B cell (primary cell): Measurements from ENCODE around the gene TNFSF12. TPM values are rescaled to one million over a fixed set of nuclear protein-coding genes. Genes with fewer than 3 reads are reported as not detected.

Source experiments
- ATAC-seq: fragments of 200-7000 bp; cut with Tn5 transposase; one replicate; pipeline ENCODE4 v1.10.0; 2021; ENCODE audit warnings: low read depth, mild to moderate bottlenecking, moderate number of reproducible peaks, moderate library complexity
- CTCF ChIA-PET: fragments of 350-600 bp; sonication (Branson Sonifier 250); formaldehyde crosslinking; loops from one replicate; lab custom pipeline; 2021; ENCODE audit warnings: antibody characterized with exemption, inconsistent platforms; lab: Charles Lee
- POLR2A ChIA-PET: fragments of 350-600 bp; sonication (Branson Sonifier 250); formaldehyde crosslinking; loops from one replicate; lab custom pipeline; 2021; ENCODE audit warnings: antibody characterized with exemption; lab: Charles Lee
- DNase-seq: peaks from one replicate; pipeline ENCODE4 v3.0.0; 2013
- H2AFZ ChIP-seq: 2 replicates; pipeline ENCODE4 v1.6.1; 2012; ENCODE audit warnings: mild to moderate bottlenecking, low read depth, low read length; ENCODE audit not compliant: insufficient read depth, poor library complexity, severe bottlenecking
- H3K27ac ChIP-seq, 2 donors: 1 replicate in 1 of 2; 2 replicates in 1 of 2; pipeline ENCODE4 v1.5.1; 2012 to 2013; ENCODE audit warnings: low read length in 2 of 2, mild to moderate bottlenecking in 2 of 2, moderate library complexity in 1 of 2
- H3K27me3 ChIP-seq, 4 experiments: fragments of 200-600 bp in 1 of 4; sonication (generic) in 1 of 4; replicated peaks in 1 of 4; 1 replicate in 2 of 4; 2 replicates in 2 of 4; pipeline versions ENCODE4 v1.6.1 to v1.7.0; 2013 to 2016; ENCODE audit warnings: low read length in 3 of 4, mild to moderate bottlenecking in 2 of 4, mixed read lengths in 1 of 4, moderate library complexity in 1 of 4; ENCODE audit not compliant: insufficient read depth in 4 of 4, control insufficient read depth in 3 of 4; ENCODE audit errors: control extremely low read depth in 1 of 4
- H3K36me3 ChIP-seq, 2 experiments: replicated peaks in 1 of 2; 1 replicate in 1 of 2; 2 replicates in 1 of 2; pipeline versions ENCODE4 v1.6.1 to v1.7.1; 2013; ENCODE audit warnings: low read length in 1 of 2; ENCODE audit not compliant: insufficient read depth in 2 of 2, control insufficient read depth in 1 of 2; ENCODE audit errors: control extremely low read depth in 1 of 2, extremely low read depth in 1 of 2
- H3K4me1 ChIP-seq, 2 donors: fragments of 200-600 bp in 1 of 2; sonication (generic) in 1 of 2; 1 replicate in 1 of 2; 2 replicates in 1 of 2; pipeline versions ENCODE4 v1.5.1 to v1.6.1; 2013 to 2017; ENCODE audit warnings: low read length in 2 of 2; ENCODE audit not compliant: control insufficient read depth in 2 of 2, insufficient read depth in 2 of 2
- H3K4me2 ChIP-seq: replicated peaks from 2 replicates; pipeline ENCODE3; 2012; ENCODE audit warnings: mild to moderate bottlenecking, low read depth, low read length; ENCODE audit not compliant: poor library complexity, severe bottlenecking
- H3K4me3 ChIP-seq, 5 experiments: fragments of 200-600 bp in 1 of 5; sonication (generic) in 1 of 5; 1 replicate in 3 of 5; 2 replicates in 2 of 5; pipeline versions ENCODE4 v1.5.1 to v1.7.0; 2011 to 2016; ENCODE audit warnings: low read length in 4 of 5, mild to moderate bottlenecking in 4 of 5, low read depth in 2 of 5, control low read depth in 1 of 5, moderate library complexity in 1 of 5; ENCODE audit not compliant: insufficient read depth in 1 of 5; ENCODE audit errors: control extremely low read depth in 1 of 5, extremely low read depth in 1 of 5
- H3K79me2 ChIP-seq: fragments of 200-600 bp; sonication (generic); one replicate; pipeline ENCODE4 v1.6.0; 2016; ENCODE audit warnings: low read length; ENCODE audit not compliant: control insufficient read depth, insufficient read depth
- H3K9ac ChIP-seq: fragments of 200-600 bp; sonication (generic); 2 replicates; pipeline ENCODE4 v1.6.1; 2017; ENCODE audit warnings: mild to moderate bottlenecking, low read length, moderate library complexity
- H3K9me3 ChIP-seq, 3 donors: one replicate each; pipeline versions ENCODE4 v1.6.1 to v1.7.1; 2013; ENCODE audit warnings: low read length in 2 of 3; ENCODE audit not compliant: control insufficient read depth in 2 of 3, insufficient read depth in 1 of 3; ENCODE audit errors: control extremely low read depth in 1 of 3
- H4K20me1 ChIP-seq: 2 replicates; pipeline ENCODE4 v1.6.0; 2012; ENCODE audit warnings: mild to moderate bottlenecking, low read length; ENCODE audit not compliant: insufficient read depth, control insufficient read depth, poor library complexity, severe bottlenecking
- H3K27ac Mint-ChIP-seq: one replicate; pipeline ENCODE4 v1.8.0; 2021; ENCODE audit warnings: mixed read lengths
- H3K27me3 Mint-ChIP-seq: one replicate; pipeline ENCODE4 v1.8.0; 2021; ENCODE audit warnings: mixed read lengths
- H3K4me1 Mint-ChIP-seq: one replicate; pipeline ENCODE4 v1.8.0; 2021; ENCODE audit warnings: mixed read lengths
- H3K4me3 Mint-ChIP-seq: one replicate; pipeline ENCODE4 v1.8.0; 2021; ENCODE audit warnings: mixed read lengths
- H3K9me3 Mint-ChIP-seq: one replicate; pipeline ENCODE4 v1.8.0; 2022; ENCODE audit warnings: mixed read lengths; ENCODE audit not compliant: insufficient read depth
- EZH2 ChIP-seq: IDR thresholded peaks from 2 replicates; pipeline ENCODE4 v1.6.1; 2012; ENCODE audit warnings: borderline replicate concordance, low read depth, mild to moderate bottlenecking, moderate library complexity, low read length; ENCODE audit not compliant: insufficient read depth, poor library complexity, severe bottlenecking
- WGBS: methylation state at CpG from one replicate; pipeline ENCODE4 v1.1.5; 2013; ENCODE audit warnings: missing lambda C conversion rate; ENCODE audit not compliant: insufficient coverage; 5-methylcytosine and 5-hydroxymethylcytosine counted together
- intact Hi-C: fragments of 100-400 bp; cut with micrococcal nuclease; formaldehyde crosslinking; loops from one replicate; pipeline ENCODE4 v1.10.0; 2022
- polyA plus RNA-seq: library from polyadenylated mRNA; depleted of rRNA; stranded (reverse); fragments of >200 nt; gene quantifications from 2 replicates; pipeline ENCODE4 v1.2.3, GENCODE V29; 2012
- total RNA-seq, 2 donors: library from RNA; stranded (reverse); fragments of 120-200 nt in 1 of 2; gene quantifications; 1 replicate in 1 of 2; 2 replicates in 1 of 2; pipeline versions ENCODE4 v1.2.3 to v1.2.4, GENCODE V29; 2013 to 2022
- TF ChIP-seq, protein P1 (sequence below): fragments of 200-600 bp; IDR thresholded peaks from one replicate; pipeline ENCODE4 v1.8.0; 2022; ENCODE audit warnings: antibody characterized with exemption, mild to moderate bottlenecking

TNFSF12 gene
- total and polyA plus RNA-seq, 2 donors (not counting 1 experiment from before 2014, with no cell fraction given), result 40.6 to 53.4 TPM

DNA sequence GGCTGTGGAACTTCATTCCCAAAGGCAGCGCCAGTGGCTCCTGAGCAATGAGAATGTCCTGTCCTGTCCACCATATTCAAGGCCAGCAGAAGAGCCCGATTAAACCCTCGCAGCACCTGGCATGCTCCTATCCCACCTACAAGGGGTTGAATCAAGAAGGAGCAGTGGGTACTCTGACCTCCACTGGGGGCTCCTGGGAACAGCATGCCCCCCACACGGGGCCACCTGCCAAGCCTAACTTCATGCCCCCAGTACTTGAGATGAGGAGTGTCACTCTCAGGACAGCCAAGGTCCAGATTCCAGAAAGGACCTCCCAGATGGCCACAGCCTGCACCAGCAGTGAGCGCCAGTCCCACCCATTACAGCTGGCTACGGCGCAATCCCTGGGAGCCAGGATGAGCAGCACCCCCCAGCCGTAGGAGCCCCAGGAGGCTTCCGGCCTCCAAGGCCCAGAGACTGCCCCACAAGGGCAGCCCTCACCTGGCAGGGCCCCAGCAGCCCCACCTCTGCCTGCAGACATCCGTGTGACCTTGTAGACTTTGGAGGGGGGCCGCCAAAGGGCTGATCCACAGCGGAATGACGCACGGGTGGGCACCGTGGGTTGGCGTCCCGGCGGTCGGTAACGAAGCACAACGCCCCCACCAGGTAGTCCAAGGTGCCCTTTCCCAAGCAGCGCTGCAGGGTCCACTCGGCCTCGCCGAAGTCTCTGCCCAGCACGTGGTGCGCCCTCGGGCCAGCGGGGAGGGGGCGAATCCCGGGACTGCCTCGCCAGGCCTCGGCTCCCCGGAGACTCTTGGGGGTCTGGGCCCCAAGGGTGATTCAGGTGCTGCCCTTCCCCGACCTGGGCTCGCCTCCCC, 33.8 kb downstream of the TNFSF12 start:
- peaks cover 48 to 72% of the 10 kb centered on the region in 2 donors for H3K4me1 ChIP-seq

More for the DNA sequence above, 33.8 kb downstream of the TNFSF12 start:
- Histone ChIP-seq H3K9ac (peak overlapping the region; percentile 85), H3K4me2 (peak overlapping the region; percentile 78), H3K27ac (peak overlapping the region in 1 of 2 donors; percentile 95), H3K36me3 (peaks cover 4 to 32% of the 10 kb centered on the region in 2 experiments), H3K4me3 (peak overlapping the region in 4 of 5 experiments; percentile 77 to 90 (median 82)), H3K9me3 (no peaks in the 10 kb centered on the region), H4K20me1 (peaks cover 13% of the 10 kb centered on the region), H3K27me3 (no peaks in the 10 kb centered on the region), H3K79me2 (peaks cover 48% of the 10 kb centered on the region), H2AFZ (peak overlapping the region; percentile 86)
- TF ChIP-seq, protein P1, sequence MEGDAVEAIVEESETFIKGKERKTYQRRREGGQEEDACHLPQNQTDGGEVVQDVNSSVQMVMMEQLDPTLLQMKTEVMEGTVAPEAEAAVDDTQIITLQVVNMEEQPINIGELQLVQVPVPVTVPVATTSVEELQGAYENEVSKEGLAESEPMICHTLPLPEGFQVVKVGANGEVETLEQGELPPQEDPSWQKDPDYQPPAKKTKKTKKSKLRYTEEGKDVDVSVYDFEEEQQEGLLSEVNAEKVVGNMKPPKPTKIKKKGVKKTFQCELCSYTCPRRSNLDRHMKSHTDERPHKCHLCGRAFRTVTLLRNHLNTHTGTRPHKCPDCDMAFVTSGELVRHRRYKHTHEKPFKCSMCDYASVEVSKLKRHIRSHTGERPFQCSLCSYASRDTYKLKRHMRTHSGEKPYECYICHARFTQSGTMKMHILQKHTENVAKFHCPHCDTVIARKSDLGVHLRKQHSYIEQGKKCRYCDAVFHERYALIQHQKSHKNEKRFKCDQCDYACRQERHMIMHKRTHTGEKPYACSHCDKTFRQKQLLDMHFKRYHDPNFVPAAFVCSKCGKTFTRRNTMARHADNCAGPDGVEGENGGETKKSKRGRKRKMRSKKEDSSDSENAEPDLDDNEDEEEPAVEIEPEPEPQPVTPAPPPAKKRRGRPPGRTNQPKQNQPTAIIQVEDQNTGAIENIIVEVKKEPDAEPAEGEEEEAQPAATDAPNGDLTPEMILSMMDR, result no peak
- no peak for TF ChIP-seq EZH2
- ATAC-seq (no peak), DNase-seq (peak; percentile 18)
- intact Hi-C loops, result loop anchor here (1.0 to 10.0 kb wide), 3 partner anchors 10 to 538 kb away; partner anchors contain the start of genes SENP3 and SLC16A11
- ChIA-PET POLR2A (interaction anchor here (0.6 to 2.4 kb wide), 8 partner anchors 8 to 274 kb away, joined by 3 to 25 read pairs (median 6); partner anchors contain the start of genes SAT2, TP53 and WRAP53), CTCF (interaction anchor here (1.2 to 4.5 kb wide), 4 partner anchors 9 to 104 kb away, joined by 3 to 50 read pairs (median 23); partner anchors contain the start of genes SENP3, TNFSF13, TP53 and WRAP53)
- Mint-ChIP-seq H3K4me1 (peaks cover 65% of the 10 kb centered on the region), H3K9me3 (no peaks in the 10 kb centered on the region), H3K27ac (peak overlapping the region; percentile 100), H3K27me3 (no peaks in the 10 kb centered on the region), H3K4me3 (peak overlapping the region; percentile 100)
- 85% methylated on average over 35 of the region's 36 CpGs for WGBS
